Smooth muscle cell (in vitro differentiated cells): ENCODE measurements around the gene SEC14L1. TPM values are rescaled to one million over a fixed set of nuclear protein-coding genes. Genes with fewer than 3 reads are reported as not detected.

Source experiments
- DNase-seq: peaks from one replicate; lab custom pipeline; 2025; ENCODE audit not compliant: unreplicated experiment; lab: John Stamatoyannopoulos, UW
- H2AFZ ChIP-seq: fragments of 200-600 bp; sonication (generic); 2 replicates; pipeline ENCODE4 v1.6.0; 2016; ENCODE audit warnings: antibody characterized with exemption, low read depth, mild to moderate bottlenecking
- H3F3A ChIP-seq: fragments of 200-600 bp; sonication (generic); 2 replicates; pipeline ENCODE4 v1.6.0; 2017; ENCODE audit warnings: antibody characterized with exemption, low read depth
- H3K27ac ChIP-seq: fragments of 200-600 bp; sonication (generic); 2 replicates; pipeline ENCODE4 v1.5.1; 2016; ENCODE audit warnings: low read depth, mild to moderate bottlenecking
- H3K27me3 ChIP-seq: fragments of 200-600 bp; sonication (generic); 2 replicates; pipeline ENCODE4 v1.6.1; 2016; ENCODE audit warnings: low read depth, mild to moderate bottlenecking
- H3K36me3 ChIP-seq: fragments of 200-600 bp; sonication (generic); 2 replicates; pipeline ENCODE4 v1.5.1; 2016; ENCODE audit warnings: low read depth
- H3K4me1 ChIP-seq: fragments of 200-600 bp; sonication (generic); 2 replicates; pipeline ENCODE4 v1.5.1; 2016; ENCODE audit warnings: low read depth
- H3K4me2 ChIP-seq: fragments of 200-600 bp; sonication (generic); 2 replicates; pipeline ENCODE4 v1.6.0; 2016; ENCODE audit warnings: mild to moderate bottlenecking
- H3K4me3 ChIP-seq: fragments of 200-600 bp; sonication (generic); 2 replicates; pipeline ENCODE4 v1.5.1; 2016; ENCODE audit warnings: mild to moderate bottlenecking
- H3K79me2 ChIP-seq: fragments of 200-600 bp; sonication (generic); 2 replicates; pipeline ENCODE4 v1.6.0; 2016; ENCODE audit warnings: low read depth, mild to moderate bottlenecking
- H3K9ac ChIP-seq: fragments of 200-600 bp; sonication (generic); 2 replicates; pipeline ENCODE4 v1.6.0; 2016; ENCODE audit warnings: low read depth
- H3K9me3 ChIP-seq: fragments of 200-600 bp; sonication (generic); replicated peaks from 2 replicates; pipeline ENCODE4 v1.5.1; 2016; ENCODE audit warnings: low read depth
- H4K20me1 ChIP-seq: fragments of 200-600 bp; sonication (generic); 2 replicates; pipeline ENCODE4 v1.6.0; 2016; ENCODE audit warnings: low read depth
- CTCF ChIP-seq: fragments of 200-600 bp; sonication (generic); IDR thresholded peaks from 2 replicates; pipeline ENCODE4 v1.5.1; 2017; ENCODE audit warnings: borderline replicate concordance, mild to moderate bottlenecking, antibody characterized with exemption; ENCODE audit not compliant: insufficient read depth, poor library complexity, severe bottlenecking
- WGBS: methylation state at CpG from one replicate; pipeline ENCODE4 v1.1.7; 2016; ENCODE audit warnings: low lambda C conversion rate; 5-methylcytosine and 5-hydroxymethylcytosine counted together
- polyA plus RNA-seq: library from polyadenylated mRNA; unstranded; fragments of >200 nt; fragmentation: Nextera tagmentation; extraction: Ambion mirVana; gene quantifications from 2 replicates; pipeline ENCODE4 v1.2.1, GENCODE V29; 2016
- total RNA-seq: library from RNA; depleted of rRNA; stranded (reverse); fragments of >200 nt; gene quantifications from 2 replicates; pipeline ENCODE4 v1.2.3, GENCODE V29; 2014

The SEC14L1 gene
- total and polyA plus RNA-seq, 2 experiments from 2014 or later, result 25.1 to 25.8 TPM

GRCh38 chr17:77130525-77130924, 10.2 kb upstream of the SEC14L1 start:
- no peak for TF ChIP-seq CTCF
- H3K9me3 ChIP-seq, result no peaks in the 10 kb centered on the region
- H3K4me1 ChIP-seq, result peaks cover 14% of the 10 kb centered on the region
- no peaks in the 10 kb centered on the region for H3K79me2 ChIP-seq
- DNase-seq, result no peak
- no peaks in the 10 kb centered on the region for H3K36me3 ChIP-seq
- H2AFZ ChIP-seq, result no peak overlapping the region
- H3K4me2 ChIP-seq, result no peak overlapping the region
- WGBS, result 94% methylated on average over 9 of the region's 9 CpGs
- no peak overlapping the region for H3K27ac ChIP-seq
- H3K27me3 ChIP-seq, result no peaks in the 10 kb centered on the region
- H3K9ac ChIP-seq, result no peak overlapping the region
- H3F3A ChIP-seq, result peaks cover 12% of the 10 kb centered on the region
- no peaks in the 10 kb centered on the region for H4K20me1 ChIP-seq
- no peak overlapping the region for H3K4me3 ChIP-seq

GRCh38 chr17:77131904-77132303, 8.9 kb upstream of the SEC14L1 start:
- H4K20me1 ChIP-seq, result no peaks in the 10 kb centered on the region
- no peaks in the 10 kb centered on the region for H3K36me3 ChIP-seq
- H3K9ac ChIP-seq, result no peak overlapping the region
- H3K27me3 ChIP-seq, result no peaks in the 10 kb centered on the region
- H3K9me3 ChIP-seq, result no peaks in the 10 kb centered on the region
- H3K79me2 ChIP-seq, result no peaks in the 10 kb centered on the region
- H3K4me3 ChIP-seq, result no peak overlapping the region
- peaks cover 12% of the 10 kb centered on the region for H3F3A ChIP-seq
- WGBS, result 52% methylated on average over 5 of the region's 5 CpGs
- H3K27ac ChIP-seq, result peak overlapping the region; percentile 37
- no peak for TF ChIP-seq CTCF
- no peak for DNase-seq
- H3K4me2 ChIP-seq, result no peak overlapping the region
- peaks cover 14% of the 10 kb centered on the region for H3K4me1 ChIP-seq
- no peak overlapping the region for H2AFZ ChIP-seq

GRCh38 chr17:77132411-77133086, 8.2 kb upstream of the SEC14L1 start:
- Histone ChIP-seq H2AFZ (no peak overlapping the region), H3K9me3 (no peaks in the 10 kb centered on the region), H3K79me2 (no peaks in the 10 kb centered on the region), H3K9ac (no peak overlapping the region), H4K20me1 (no peaks in the 10 kb centered on the region), H3K4me1 (peaks cover 14% of the 10 kb centered on the region), H3F3A (peaks cover 12% of the 10 kb centered on the region), H3K4me2 (no peak overlapping the region), H3K4me3 (no peak overlapping the region), H3K27ac (peak overlapping the region; percentile 37), H3K27me3 (no peaks in the 10 kb centered on the region), H3K36me3 (no peaks in the 10 kb centered on the region)
- no peak for DNase-seq
- TF ChIP-seq CTCF, result no peak
- 71% methylated on average over 9 of the region's 9 CpGs for WGBS

- Histone ChIP-seq H3K79me2 (no peaks in the 10 kb centered on the region), H3K9me3 (no peaks in the 10 kb centered on the region), H3K36me3 (no peaks in the 10 kb centered on the region), H3K4me2 (no peak overlapping the region), H3K4me3 (no peak overlapping the region), H3K9ac (no peak overlapping the region), H3K27me3 (no peaks in the 10 kb centered on the region), H3K4me1 (peaks cover 14% of the 10 kb centered on the region), H3K27ac (no peak overlapping the region), H3F3A (peaks cover 12% of the 10 kb centered on the region), H2AFZ (no peak overlapping the region), H4K20me1 (no peaks in the 10 kb centered on the region)
- TF ChIP-seq CTCF, result no peak
- WGBS, result 91% methylated on average over 15 of the region's 15 CpGs
- no peak for DNase-seq
Observed at GRCh38 chr17:77133087-77133638, 7.6 kb upstream of the SEC14L1 start.
